Measurements from ENCODE around the gene SLC35G3. TPM values are rescaled to one million over a fixed set of nuclear protein-coding genes. Genes with fewer than 3 reads are reported as not detected.

Gene SLC35G3
- total RNA-seq, 1 experiment from 2014 or later = not detected

DNA sequence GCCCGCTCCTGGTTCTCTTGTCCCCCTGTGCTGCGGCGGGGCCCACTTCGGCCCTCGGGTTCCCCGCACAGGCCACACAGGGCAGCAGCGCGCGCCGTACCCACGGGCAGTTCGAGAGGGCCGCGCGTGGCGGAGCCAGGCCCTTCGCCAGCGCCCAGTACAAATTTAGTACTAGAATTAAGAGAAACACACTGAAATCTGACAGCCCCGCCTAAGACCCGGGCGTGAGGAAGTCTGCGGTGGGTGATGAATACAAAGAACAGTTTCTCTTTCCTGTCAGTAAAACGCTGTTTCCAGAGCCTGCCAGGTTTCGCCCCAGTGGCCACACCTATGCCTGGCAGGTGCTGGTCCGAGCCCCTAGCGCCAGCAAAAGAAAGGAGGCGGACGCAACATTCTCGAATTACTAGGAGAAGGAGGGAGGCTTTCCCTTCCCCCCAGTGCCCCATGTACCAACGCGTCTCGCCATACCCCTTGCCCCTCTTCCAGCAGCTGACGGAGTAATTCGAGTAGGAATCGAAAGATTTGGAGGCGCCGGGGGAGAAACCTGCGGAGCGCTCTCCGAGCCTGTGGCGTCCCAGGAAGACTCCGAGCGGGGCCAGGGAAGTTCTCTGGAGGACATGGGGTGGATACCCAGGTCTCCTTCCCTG, 48.1 kb upstream of the SLC35G3 start:
- Histone ChIP-seq H2AFZ (peak overlapping the region; percentile 82), H3K4me1 (replicated peaks; ENCODE audit: insufficient read depth) (peaks cover 29% of the 10 kb centered on the region), H3K27ac (peak overlapping the region; percentile 99), H3K79me2 (ENCODE audit: low read depth) (peaks cover 17% of the 10 kb centered on the region; the same call in 1 of the 2 replicates), H3K36me3 (ENCODE audit: low read depth) (no peaks in the 10 kb centered on the region), H3K4me3 (peak overlapping the region; percentile 86), H3K27me3 (ENCODE audit: insufficient read depth, low read depth) (peaks cover 4% of the 10 kb centered on the region; the same call in 1 of the 2 replicates), H4K20me1 (ENCODE audit: insufficient read depth) (no peaks in the 10 kb centered on the region), H3K9me3 (ENCODE audit: insufficient read depth, low read depth) (no peaks in the 10 kb centered on the region), H3K9me2 (ENCODE audit: insufficient read depth) (no peaks in the 10 kb centered on the region), H3F3A (ENCODE audit: insufficient read depth, low read depth) (peaks cover 23% of the 10 kb centered on the region), H3K4me2 (peak overlapping the region; percentile 83)
- TSS peak; percentile 56 for BruUV-seq (replicated peaks)
- intact Hi-C loops (cut with micrococcal nuclease; ENCODE audit: unreplicated experiment) = loop anchor here (2.0 to 5.0 kb wide), 6 partner anchors 57 to 337 kb away; partner anchors contain the start of genes NLE1, PEX12 and SLFN13
- DNase-seq = peak; percentile 74 to 81
- ChIA-PET POLR2A (ENCODE audit: unreplicated experiment) (interaction anchor here (0.7 kb wide), 1 partner anchor 191 kb away, joined by 4 read pairs; no protein-coding TSS in a partner anchor), CTCF (no interaction called here)
- no peak for TF ChIP-seq EZH2 (IDR thresholded peaks at IDR 0.05; ENCODE audit: low read depth)
- TF ChIP-seq, protein P1, sequence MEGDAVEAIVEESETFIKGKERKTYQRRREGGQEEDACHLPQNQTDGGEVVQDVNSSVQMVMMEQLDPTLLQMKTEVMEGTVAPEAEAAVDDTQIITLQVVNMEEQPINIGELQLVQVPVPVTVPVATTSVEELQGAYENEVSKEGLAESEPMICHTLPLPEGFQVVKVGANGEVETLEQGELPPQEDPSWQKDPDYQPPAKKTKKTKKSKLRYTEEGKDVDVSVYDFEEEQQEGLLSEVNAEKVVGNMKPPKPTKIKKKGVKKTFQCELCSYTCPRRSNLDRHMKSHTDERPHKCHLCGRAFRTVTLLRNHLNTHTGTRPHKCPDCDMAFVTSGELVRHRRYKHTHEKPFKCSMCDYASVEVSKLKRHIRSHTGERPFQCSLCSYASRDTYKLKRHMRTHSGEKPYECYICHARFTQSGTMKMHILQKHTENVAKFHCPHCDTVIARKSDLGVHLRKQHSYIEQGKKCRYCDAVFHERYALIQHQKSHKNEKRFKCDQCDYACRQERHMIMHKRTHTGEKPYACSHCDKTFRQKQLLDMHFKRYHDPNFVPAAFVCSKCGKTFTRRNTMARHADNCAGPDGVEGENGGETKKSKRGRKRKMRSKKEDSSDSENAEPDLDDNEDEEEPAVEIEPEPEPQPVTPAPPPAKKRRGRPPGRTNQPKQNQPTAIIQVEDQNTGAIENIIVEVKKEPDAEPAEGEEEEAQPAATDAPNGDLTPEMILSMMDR (conservative IDR thresholded peaks at IDR 0.05) = peak; percentile 45

DNA sequence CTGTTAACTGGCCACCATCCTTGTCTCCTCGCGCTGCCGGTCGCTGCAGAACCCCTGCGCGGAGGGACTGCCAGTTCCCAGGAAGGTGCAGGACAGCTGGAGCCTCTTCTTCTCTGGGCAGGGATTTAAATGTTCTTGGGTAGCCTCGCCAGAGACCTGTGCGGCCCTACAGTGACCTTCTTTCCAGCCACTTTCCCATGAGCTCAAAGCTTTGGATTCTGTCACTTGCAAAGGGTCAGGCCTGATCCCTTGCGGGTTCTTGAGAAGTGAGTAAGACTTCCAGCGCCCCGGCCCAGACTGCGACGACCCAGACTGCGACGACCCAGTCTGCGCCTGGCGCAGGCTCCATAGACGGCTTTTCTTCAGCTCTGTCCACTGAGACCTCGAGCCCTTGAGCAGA, 47.3 kb upstream of the SLC35G3 start:
- Histone ChIP-seq H3K9me3 (ENCODE audit: insufficient read depth, low read depth) (no peaks in the 10 kb centered on the region), H3K27me3 (ENCODE audit: insufficient read depth, low read depth) (peaks cover 4% of the 10 kb centered on the region; the same call in 1 of the 2 replicates), H3K36me3 (ENCODE audit: low read depth) (no peaks in the 10 kb centered on the region), H3K4me2 (peak overlapping the region; percentile 83), H2AFZ (no peak overlapping the region), H3K4me1 (replicated peaks; ENCODE audit: insufficient read depth) (peaks cover 29% of the 10 kb centered on the region), H3F3A (ENCODE audit: insufficient read depth, low read depth) (peaks cover 23% of the 10 kb centered on the region), H3K79me2 (ENCODE audit: low read depth) (peaks cover 16% of the 10 kb centered on the region; the same call in 1 of the 2 replicates), H3K4me3 (peak overlapping the region; percentile 86), H4K20me1 (ENCODE audit: insufficient read depth) (no peaks in the 10 kb centered on the region), H3K27ac (peak overlapping the region; percentile 99; the same call in 1 of the 2 replicates), H3K9me2 (ENCODE audit: insufficient read depth) (no peaks in the 10 kb centered on the region)
- TF ChIP-seq EZH2 (IDR thresholded peaks at IDR 0.05; ENCODE audit: low read depth) = no peak
- TF ChIP-seq, protein P1 (conservative IDR thresholded peaks at IDR 0.05) = no peak
- ChIA-PET CTCF (no interaction called here), POLR2A (ENCODE audit: unreplicated experiment) (interaction anchor here (0.7 kb wide), 1 partner anchor 205 kb away, joined by 5 read pairs; no protein-coding TSS in a partner anchor)
- intact Hi-C loops (cut with micrococcal nuclease; ENCODE audit: unreplicated experiment) = loop anchor here (5.0 kb wide), 3 partner anchors 99 to 206 kb away; partner anchors contain the start of genes NLE1 and SLFN13
- no TSS peak for BruUV-seq (replicated peaks)
- DNase-seq = no peak

DNA sequence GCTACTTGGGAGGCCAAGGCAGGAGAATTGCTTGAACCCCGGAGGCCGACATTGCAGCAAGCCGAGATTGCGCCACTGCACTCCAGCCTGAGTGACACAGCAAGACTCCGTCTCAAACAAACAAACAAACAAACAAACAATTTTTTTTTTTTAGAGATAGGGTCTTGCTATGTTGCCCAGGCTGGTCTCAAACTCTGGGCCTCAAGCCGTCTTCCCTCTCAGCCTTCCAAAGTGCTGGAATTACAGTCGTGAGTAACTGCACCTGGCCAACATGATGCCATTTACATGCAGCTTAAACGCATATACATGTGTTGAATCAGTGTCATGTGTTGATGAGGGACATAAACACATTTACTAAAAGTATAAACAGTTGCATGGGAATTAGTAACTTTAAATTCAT, 46.7 kb upstream of the SLC35G3 start:
- intact Hi-C loops (cut with micrococcal nuclease; ENCODE audit: unreplicated experiment) = loop anchor here (5.0 kb wide), 3 partner anchors 99 to 206 kb away; partner anchors contain the start of genes NLE1 and SLFN13
- Histone ChIP-seq H3K27me3 (ENCODE audit: insufficient read depth, low read depth) (peaks cover 4% of the 10 kb centered on the region; the same call in 1 of the 2 replicates), H3K4me2 (no peak overlapping the region), H3K27ac (no peak overlapping the region), H3K4me1 (replicated peaks; ENCODE audit: insufficient read depth) (peaks cover 24% of the 10 kb centered on the region), H3K79me2 (ENCODE audit: low read depth) (peaks cover 10% of the 10 kb centered on the region; the same call in 1 of the 2 replicates), H3K9me2 (ENCODE audit: insufficient read depth) (no peaks in the 10 kb centered on the region), H3K4me3 (no peak overlapping the region), H2AFZ (no peak overlapping the region), H3K9me3 (ENCODE audit: insufficient read depth, low read depth) (no peaks in the 10 kb centered on the region), H3F3A (ENCODE audit: insufficient read depth, low read depth) (peaks cover 23% of the 10 kb centered on the region), H3K36me3 (ENCODE audit: low read depth) (no peaks in the 10 kb centered on the region), H4K20me1 (ENCODE audit: insufficient read depth) (no peaks in the 10 kb centered on the region)
- no TSS peak for BruUV-seq (replicated peaks)
- POLR2A ChIA-PET (ENCODE audit: unreplicated experiment) = interaction anchor here (0.7 kb wide), 1 partner anchor 206 kb away, joined by 5 read pairs; no protein-coding TSS in a partner anchor
- CTCF ChIA-PET = interaction anchor here (0.7 kb wide), 1 partner anchor 12 kb away, joined by 4 read pairs; no protein-coding TSS in a partner anchor
- no peak for TF ChIP-seq EZH2 (IDR thresholded peaks at IDR 0.05; ENCODE audit: low read depth)
- TF ChIP-seq, protein P1 (conservative IDR thresholded peaks at IDR 0.05) = no peak
- DNase-seq = no peak

All from PC-9 (cell line).